Measurements from ENCODE around the gene FAM89A.
"Not testable (repeated sequence)": the region's sequence is repeated elsewhere in the genome, so short reads cannot be mapped to it uniquely, and the experiment has no call there.

Gene FAM89A

DNA sequence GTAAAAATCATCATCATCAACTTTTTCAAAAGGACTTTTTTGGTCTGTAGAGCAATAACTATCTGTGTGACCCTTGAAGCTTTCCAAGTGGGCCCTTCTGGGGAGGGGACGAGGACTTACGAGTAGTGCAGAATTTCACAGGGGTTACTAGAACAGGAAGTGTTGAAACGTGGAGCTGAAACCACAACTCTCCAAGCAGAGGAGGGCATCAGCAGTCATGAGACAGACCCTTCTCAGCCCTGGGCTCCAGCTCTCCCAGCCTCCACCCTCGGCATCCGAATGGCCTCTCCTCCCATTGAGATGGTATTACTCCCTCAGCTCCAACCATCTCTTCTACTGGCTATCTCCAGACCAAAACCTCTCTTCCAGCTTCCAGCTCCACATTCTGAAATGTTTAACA lies 3.6 kb downstream of the FAM89A start:
- H3K4me1 ChIP-seq, result peaks cover 4% of the 10 kb centered on the region
- in situ Hi-C loops (cut with MboI; ENCODE audit: low sequenced_read_pairs), result no loop called here

DNA sequence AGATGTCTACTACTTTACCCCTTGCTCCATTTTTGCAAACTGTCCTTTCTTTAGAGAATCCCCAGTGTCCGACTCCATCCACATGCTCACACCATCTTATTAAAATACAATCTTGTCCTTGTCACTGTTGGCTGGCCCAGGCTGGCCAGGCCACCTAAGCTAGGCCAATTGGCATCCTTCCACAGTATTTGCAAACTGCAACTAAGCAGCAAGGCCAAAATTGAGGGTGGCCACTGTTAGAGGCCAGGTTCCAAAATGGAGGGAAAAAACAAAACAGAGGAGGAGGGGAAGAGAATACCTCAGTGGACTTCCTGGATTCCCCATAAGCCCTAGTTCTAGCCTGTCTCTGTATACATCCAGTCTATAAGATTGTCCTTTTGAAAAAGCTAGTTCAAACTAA lies 4.3 kb downstream of the FAM89A start:
- Histone ChIP-seq H3K4me3 (no peak overlapping the region), H3K9me3 (no peaks in the 10 kb centered on the region), H3K4me1 (peaks cover 4% of the 10 kb centered on the region; the same call in 1 of the 2 replicates), H3K27me3 (ENCODE audit: low read depth) (no peaks in the 10 kb centered on the region), H3K36me3 (replicated peaks) (no peaks in the 10 kb centered on the region)
- in situ Hi-C loops (cut with MboI; ENCODE audit: low sequenced_read_pairs), result no loop called here
- DNase-seq (ENCODE audit: low spot score in 2 of 2), result no peak

More for the DNA sequence above, 3.6 kb downstream of the FAM89A start:
- no peaks in the 10 kb centered on the region for H3K27me3 ChIP-seq (ENCODE audit: low read depth)
- no peak overlapping the region for H3K4me3 ChIP-seq
- H3K36me3 ChIP-seq (replicated peaks), result no peaks in the 10 kb centered on the region
- no peak for DNase-seq (ENCODE audit: low spot score in 2 of 2)
- no peaks in the 10 kb centered on the region for H3K9me3 ChIP-seq

DNA sequence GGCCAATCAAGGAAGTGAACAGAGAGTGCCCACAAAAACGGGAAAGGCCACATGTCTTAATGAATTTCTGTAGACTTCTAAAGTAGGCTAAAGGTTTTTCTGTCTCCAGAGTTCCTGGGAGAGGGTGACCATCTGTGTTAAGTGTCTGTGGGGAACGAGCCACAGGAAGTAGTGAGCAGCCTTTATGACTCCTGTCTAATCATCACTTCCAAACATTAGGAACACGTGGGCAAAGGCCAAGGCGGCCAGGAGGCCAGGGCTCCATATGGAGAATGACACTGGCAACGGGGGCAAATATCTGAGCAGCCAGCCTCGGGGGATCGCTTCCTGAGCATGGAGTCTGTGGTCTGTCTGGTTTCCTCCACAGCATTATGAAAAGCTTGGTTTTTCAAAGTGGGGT lies 7.1 kb downstream of the FAM89A start:
- Histone ChIP-seq H3K27me3 (ENCODE audit: low read depth) (no peaks in the 10 kb centered on the region), H3K36me3 (replicated peaks) (no peaks in the 10 kb centered on the region), H3K4me1 (no peaks in the 10 kb centered on the region), H3K4me3 (no peak overlapping the region), H3K9me3 (no peaks in the 10 kb centered on the region)
- in situ Hi-C loops (cut with MboI; ENCODE audit: low sequenced_read_pairs), result no loop called here
- DNase-seq (ENCODE audit: low spot score in 2 of 2), result no peak

DNA sequence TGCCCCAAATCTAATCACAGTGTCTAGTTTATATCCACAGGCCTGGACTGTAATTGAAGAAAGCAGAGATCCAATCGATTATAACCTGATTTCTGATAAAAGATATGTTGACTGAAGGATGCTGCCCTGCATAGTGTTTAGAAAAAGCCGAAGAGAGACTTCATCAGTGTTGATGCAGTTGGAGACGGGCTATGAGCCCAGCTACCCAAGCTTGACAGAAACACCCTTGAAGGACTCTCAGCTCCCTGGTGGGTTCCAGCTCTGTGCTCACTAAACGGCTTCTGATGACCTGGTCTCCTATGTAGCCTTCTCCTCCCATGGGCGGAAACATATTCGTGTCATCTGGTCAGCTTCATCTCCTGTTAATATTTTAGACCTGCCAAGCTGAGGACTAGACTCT lies 10.2 kb downstream of the FAM89A start:
- DNase-seq (ENCODE audit: low spot score in 2 of 2), result no peak
- Histone ChIP-seq H3K36me3 (replicated peaks) (no peaks in the 10 kb centered on the region), H3K4me1 (no peaks in the 10 kb centered on the region), H3K9me3 (no peaks in the 10 kb centered on the region), H3K27me3 (ENCODE audit: low read depth) (no peaks in the 10 kb centered on the region), H3K4me3 (no peak overlapping the region)
- in situ Hi-C loops (cut with MboI; ENCODE audit: low sequenced_read_pairs), result no loop called here

DNA sequence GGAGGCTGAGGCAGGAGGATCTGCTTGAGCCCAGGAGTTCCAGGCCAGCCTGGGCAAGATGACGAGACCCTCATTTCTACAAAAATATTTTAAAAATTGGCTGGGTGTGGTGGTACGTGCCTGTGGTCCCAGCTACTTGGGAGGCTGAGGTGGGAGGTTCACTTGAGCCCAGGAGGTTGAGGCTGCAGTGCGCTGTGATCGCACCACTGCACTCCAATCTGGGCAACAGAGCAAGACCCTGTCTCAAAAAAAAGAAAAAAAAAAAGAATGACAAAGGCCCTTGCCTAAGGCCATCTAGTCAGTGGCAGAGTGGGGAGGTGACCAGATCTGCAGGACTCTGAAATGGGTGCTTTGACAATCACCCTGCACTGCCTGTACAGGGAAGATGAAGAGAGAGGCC lies 10.8 kb downstream of the FAM89A start:
- DNase-seq (ENCODE audit: low spot score in 2 of 2); H3K27me3 ChIP-seq (ENCODE audit: low read depth); in situ Hi-C loops (cut with MboI; ENCODE audit: low sequenced_read_pairs); H3K36me3 ChIP-seq (replicated peaks); H3K9me3 ChIP-seq; H3K4me1 ChIP-seq; H3K4me3 ChIP-seq: not testable (repeated sequence)

DNA sequence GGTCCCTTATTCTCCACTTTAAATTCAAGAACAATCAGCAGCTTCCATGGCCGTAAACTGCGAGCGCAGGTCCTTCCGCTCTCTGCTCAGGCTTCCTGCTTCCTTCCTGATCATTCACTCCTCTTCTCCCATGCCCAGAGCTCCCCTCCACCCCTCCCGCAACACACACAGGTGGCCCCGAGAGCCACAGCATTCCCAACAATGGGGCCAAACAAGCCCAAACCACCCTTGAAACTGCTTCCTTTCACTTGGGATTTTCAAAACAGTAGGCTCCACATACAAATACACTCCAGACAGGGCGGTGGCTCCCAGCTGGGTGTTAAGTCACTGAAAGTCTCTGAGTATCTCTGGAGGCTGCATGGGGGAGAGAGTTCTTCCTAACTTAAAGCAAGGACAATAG lies 11.4 kb downstream of the FAM89A start:
- Histone ChIP-seq H3K9me3 (no peaks in the 10 kb centered on the region), H3K4me1 (no peaks in the 10 kb centered on the region), H3K36me3 (replicated peaks) (no peaks in the 10 kb centered on the region), H3K27me3 (ENCODE audit: low read depth) (no peaks in the 10 kb centered on the region), H3K4me3 (no peak overlapping the region)
- no peak for DNase-seq (ENCODE audit: low spot score in 2 of 2)
- in situ Hi-C loops (cut with MboI; ENCODE audit: low sequenced_read_pairs), result no loop called here

DNA sequence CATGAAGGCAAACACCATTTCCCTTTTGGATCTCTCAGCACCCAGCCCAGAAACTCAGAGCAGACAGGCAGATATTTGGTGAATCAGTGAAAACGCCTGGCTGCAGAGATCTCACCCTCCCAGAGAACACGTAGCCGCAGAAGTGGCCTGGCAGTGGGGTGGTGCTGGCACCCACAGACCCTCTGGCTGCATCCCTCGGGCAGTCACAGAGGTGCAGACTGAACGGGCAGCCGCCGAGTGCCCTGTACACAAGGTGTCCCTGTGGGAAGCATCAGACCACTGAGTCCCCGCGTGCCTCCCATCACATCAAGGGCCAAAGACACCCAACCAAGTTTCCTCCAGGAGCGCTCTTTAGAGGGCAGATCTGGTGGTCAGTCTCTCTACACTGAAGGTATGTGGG lies 12.1 kb downstream of the FAM89A start:
- H3K4me3 ChIP-seq, result no peak overlapping the region
- H3K27me3 ChIP-seq (ENCODE audit: low read depth), result no peaks in the 10 kb centered on the region
- no peak for DNase-seq (ENCODE audit: low spot score in 2 of 2)
- H3K9me3 ChIP-seq, result no peaks in the 10 kb centered on the region
- H3K36me3 ChIP-seq (replicated peaks), result no peaks in the 10 kb centered on the region
- in situ Hi-C loops (cut with MboI; ENCODE audit: low sequenced_read_pairs), result no loop called here
- H3K4me1 ChIP-seq, result no peaks in the 10 kb centered on the region

DNA sequence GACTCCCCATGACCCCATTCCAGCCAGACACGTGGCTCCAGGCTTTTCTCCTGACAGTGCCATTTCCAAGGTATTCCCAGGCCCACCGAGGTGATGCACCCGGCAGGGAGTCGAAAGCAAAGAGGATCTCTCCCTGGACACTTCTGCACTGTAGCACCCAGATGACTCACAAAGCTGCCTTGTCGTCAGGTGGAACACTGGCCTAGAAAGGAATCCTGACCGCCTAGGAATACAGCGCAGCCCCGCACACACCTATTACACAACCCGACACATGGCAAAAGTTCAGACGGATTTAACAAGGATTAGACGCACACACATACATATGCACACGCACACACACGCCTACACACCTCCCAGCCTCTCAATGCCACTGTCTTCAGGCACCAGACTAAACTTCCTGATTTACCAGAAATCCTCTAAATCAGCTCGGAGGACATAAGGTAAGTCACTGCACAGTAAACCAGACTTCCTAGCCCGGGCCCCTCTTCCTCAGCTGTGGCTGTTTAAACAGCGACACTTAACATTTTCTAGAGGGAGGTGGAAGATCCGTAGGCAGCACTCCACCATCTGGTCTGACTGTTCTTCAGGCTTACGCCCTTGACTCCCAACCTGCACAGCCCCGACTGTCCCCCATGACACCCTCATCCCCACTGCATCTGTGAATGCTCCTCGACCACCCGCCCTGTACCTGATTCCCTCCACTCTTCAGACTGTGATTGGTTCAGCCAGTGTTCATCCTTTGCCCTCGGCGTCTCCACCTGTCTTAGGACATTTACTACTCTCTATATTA lies 12.7 kb downstream of the FAM89A start:
- in situ Hi-C loops (cut with MboI; ENCODE audit: low sequenced_read_pairs), result no loop called here
- no peak for DNase-seq (ENCODE audit: low spot score in 2 of 2)
- H3K4me3 ChIP-seq, result no peak overlapping the region
- H3K27me3 ChIP-seq (ENCODE audit: low read depth), result no peaks in the 10 kb centered on the region
- no peaks in the 10 kb centered on the region for H3K4me1 ChIP-seq
- H3K9me3 ChIP-seq, result no peaks in the 10 kb centered on the region
- no peaks in the 10 kb centered on the region for H3K36me3 ChIP-seq (replicated peaks)

DNA sequence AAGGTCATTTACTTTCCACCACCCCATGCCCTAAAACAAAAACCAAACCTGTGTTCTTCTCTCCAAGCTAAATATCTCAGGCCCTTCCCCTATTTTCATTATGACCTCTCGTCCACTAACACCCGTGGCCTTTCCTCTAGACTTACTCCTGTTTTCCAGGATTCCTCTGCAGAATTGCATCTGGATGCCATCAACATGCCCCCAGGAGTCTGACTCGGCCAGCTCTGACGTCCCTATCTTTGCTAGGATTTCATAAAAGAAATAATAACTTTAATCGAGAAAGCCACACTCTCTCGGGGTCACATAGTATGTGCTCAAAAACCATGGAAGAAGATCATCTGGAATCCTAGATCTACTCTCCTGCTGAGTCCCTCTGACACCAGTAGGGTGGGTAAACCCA lies 13.5 kb downstream of the FAM89A start:
- Histone ChIP-seq H3K36me3 (replicated peaks) (no peaks in the 10 kb centered on the region), H3K4me1 (no peaks in the 10 kb centered on the region), H3K4me3 (no peak overlapping the region), H3K9me3 (no peaks in the 10 kb centered on the region), H3K27me3 (ENCODE audit: low read depth) (no peaks in the 10 kb centered on the region)
- no peak for DNase-seq (ENCODE audit: low spot score in 2 of 2)
- in situ Hi-C loops (cut with MboI; ENCODE audit: low sequenced_read_pairs), result no loop called here

DNA sequence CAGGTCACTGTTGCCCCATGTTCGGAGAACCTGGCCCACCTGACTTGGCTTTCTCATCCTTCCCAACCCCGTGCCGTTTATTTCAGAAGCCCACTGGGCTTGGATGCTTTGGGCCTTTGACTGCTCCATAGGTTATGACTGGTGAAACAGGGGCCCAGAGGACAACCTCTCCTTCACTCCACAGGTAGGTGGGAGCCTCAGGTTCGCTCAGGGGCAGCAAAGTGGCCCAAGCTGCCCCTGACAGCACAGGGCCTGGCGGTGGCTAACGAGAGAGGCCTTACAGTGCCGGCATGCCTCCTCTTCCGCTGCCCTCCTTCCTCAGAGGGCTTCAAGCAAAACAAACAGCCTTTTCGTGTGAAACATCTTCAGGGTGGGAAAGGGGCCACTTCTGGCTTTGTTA lies 16.9 kb downstream of the FAM89A start:
- in situ Hi-C loops (cut with MboI; ENCODE audit: low sequenced_read_pairs), result no loop called here

DNA sequence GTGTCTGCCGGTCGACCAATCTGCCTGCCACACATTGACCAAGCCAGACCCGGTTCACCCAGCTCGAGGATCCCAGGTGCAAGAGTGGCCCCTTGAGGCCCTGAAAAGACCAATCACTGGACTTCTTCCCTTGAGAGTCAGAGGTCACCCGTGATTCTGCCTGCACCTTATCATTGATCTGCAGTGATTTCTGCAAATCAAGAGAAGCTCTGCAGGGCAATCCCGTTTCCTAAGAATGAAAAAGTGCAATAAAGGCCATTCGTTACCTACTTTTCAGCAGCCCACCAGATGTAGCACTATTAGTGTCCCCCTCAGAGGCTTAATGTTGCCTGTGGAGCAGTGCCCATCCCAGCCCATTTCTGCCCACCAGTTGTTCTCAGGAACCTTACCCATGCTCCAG lies 17.5 kb downstream of the FAM89A start:
- in situ Hi-C loops (cut with MboI; ENCODE audit: low sequenced_read_pairs); H3K4me3 ChIP-seq; H3K36me3 ChIP-seq (replicated peaks); H3K9me3 ChIP-seq; H3K4me1 ChIP-seq; DNase-seq (ENCODE audit: low spot score in 2 of 2); H3K27me3 ChIP-seq (ENCODE audit: low read depth): not testable (repeated sequence)

More for the DNA sequence above, 16.9 kb downstream of the FAM89A start:
- H3K27me3 ChIP-seq (ENCODE audit: low read depth), result no peaks in the 10 kb centered on the region
- H3K9me3 ChIP-seq, result no peaks in the 10 kb centered on the region
- no peak overlapping the region for H3K4me3 ChIP-seq
- no peaks in the 10 kb centered on the region for H3K4me1 ChIP-seq
- H3K36me3 ChIP-seq (replicated peaks), result no peaks in the 10 kb centered on the region
- DNase-seq (ENCODE audit: low spot score in 2 of 2), result no peak

DNA sequence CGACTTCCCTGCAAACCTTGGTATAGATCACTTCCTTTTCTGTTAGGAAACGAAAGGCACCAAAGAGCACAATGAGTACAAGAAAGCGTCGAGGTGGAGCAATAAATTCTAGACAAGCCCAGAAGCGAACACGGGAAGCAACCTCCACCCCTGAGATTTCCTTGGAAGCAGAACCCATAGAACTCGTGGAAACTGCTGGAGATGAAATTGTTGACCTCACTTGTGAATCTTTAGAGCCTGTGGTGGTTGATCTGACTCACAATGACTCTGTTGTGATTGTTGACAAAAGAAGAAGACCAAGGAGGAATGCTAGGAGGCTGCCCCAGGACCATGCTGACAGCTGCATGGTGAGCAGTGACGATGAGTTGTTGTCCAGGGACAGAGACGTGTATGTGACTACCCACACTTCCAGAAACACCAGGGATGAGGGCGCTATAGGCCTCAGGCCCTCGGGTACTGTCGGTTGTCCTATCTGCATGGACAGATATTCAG lies 18.5 kb downstream of the FAM89A start:
- no peaks in the 10 kb centered on the region for H3K4me1 ChIP-seq
- in situ Hi-C loops (cut with MboI; ENCODE audit: low sequenced_read_pairs), result no loop called here
- no peak for DNase-seq (ENCODE audit: low spot score in 2 of 2)
- no peaks in the 10 kb centered on the region for H3K27me3 ChIP-seq (ENCODE audit: low read depth)
- no peaks in the 10 kb centered on the region for H3K36me3 ChIP-seq (replicated peaks)
- H3K9me3 ChIP-seq, result no peaks in the 10 kb centered on the region
- no peak overlapping the region for H3K4me3 ChIP-seq

DNA sequence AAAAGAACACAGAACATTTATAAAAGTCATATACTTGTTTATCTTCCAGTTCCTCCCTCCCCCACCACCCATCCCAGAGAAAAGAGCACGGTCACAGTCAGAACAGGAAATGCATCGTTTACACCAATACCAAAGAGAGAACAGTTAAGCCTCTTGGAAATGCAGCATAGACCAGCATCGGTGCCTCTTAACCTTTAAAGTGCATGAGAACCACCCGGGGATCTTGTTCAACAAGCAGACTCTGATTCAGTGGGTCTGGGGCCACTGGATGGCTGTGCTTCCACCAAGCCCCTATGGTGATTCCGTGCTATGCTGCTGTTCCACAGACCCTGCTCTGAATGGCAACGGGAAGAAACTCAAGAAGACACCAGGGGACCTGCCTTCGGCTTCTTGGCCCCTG lies 19.2 kb downstream of the FAM89A start:
- H3K36me3 ChIP-seq (replicated peaks), result no peaks in the 10 kb centered on the region
- in situ Hi-C loops (cut with MboI; ENCODE audit: low sequenced_read_pairs), result no loop called here
- H3K4me1 ChIP-seq, result no peaks in the 10 kb centered on the region
- H3K27me3 ChIP-seq (ENCODE audit: low read depth), result no peaks in the 10 kb centered on the region
- H3K9me3 ChIP-seq, result no peaks in the 10 kb centered on the region
- no peak overlapping the region for H3K4me3 ChIP-seq
- DNase-seq (ENCODE audit: low spot score in 2 of 2), result no peak

DNA sequence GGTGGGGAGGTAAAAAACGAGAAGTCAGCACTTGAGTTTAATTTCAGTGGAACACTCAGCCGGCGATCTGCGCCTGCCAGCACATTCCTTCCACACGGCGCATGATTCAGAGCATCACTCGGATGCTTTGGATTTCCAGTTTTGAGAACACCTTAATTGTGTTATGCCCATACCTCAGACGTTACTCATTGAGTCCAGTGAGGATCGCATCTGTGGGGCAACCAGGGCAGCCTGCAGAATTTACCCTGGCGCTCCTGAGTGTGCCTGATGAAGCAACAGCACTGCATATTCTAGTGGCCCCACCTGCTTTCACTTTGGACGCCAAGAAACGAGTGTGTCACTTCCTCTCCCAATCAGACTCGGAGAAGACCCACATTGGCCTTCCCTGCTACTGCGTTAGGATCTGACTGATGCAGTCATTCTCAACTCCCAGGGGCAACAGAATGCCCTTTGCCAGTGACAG lies 19.9 kb downstream of the FAM89A start:
- Histone ChIP-seq H3K4me1 (no peaks in the 10 kb centered on the region), H3K9me3 (no peaks in the 10 kb centered on the region), H3K27me3 (ENCODE audit: low read depth) (no peaks in the 10 kb centered on the region), H3K4me3 (no peak overlapping the region), H3K36me3 (replicated peaks) (no peaks in the 10 kb centered on the region)
- no peak for DNase-seq (ENCODE audit: low spot score in 2 of 2)
- in situ Hi-C loops (cut with MboI; ENCODE audit: low sequenced_read_pairs), result no loop called here

DNA sequence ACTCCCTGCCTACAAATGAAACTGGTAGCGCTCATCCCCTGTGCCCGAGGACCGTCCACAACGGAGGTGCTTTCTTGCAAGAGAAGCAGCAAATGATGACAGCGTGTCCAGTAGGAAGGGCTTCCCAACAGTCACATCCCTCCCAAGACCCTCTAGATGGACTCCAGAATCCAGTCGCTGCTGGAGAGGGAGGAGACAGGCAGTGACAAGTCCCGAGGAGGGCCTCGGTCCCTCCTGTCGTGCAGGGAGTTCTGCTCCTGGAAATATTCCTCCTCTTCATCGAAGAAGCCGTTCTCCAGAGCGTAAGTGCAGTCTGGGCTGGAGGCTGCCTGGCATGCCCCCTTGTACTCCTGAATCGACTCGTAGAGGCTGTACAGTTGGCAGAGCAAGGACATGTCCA lies 20.3 kb downstream of the FAM89A start:
- Histone ChIP-seq H3K9me3 (no peaks in the 10 kb centered on the region), H3K4me3 (no peak overlapping the region), H3K27me3 (ENCODE audit: low read depth) (no peaks in the 10 kb centered on the region), H3K4me1 (no peaks in the 10 kb centered on the region), H3K36me3 (replicated peaks) (no peaks in the 10 kb centered on the region)
- in situ Hi-C loops (cut with MboI; ENCODE audit: low sequenced_read_pairs), result no loop called here
- DNase-seq (ENCODE audit: low spot score in 2 of 2), result no peak

All from HAP-1 (cell line).